Retina (tissue), 1 donor: ENCODE data around the gene MYBPHL.
A peak's percentile ranks its signal among the peaks of the same experiment; 100 is the strongest.

ENCODE experiments used
- DNase-seq: peaks from one replicate; pipeline ENCODE4 v3.0.0-alpha.2; 2016

The MYBPHL gene

DNA sequence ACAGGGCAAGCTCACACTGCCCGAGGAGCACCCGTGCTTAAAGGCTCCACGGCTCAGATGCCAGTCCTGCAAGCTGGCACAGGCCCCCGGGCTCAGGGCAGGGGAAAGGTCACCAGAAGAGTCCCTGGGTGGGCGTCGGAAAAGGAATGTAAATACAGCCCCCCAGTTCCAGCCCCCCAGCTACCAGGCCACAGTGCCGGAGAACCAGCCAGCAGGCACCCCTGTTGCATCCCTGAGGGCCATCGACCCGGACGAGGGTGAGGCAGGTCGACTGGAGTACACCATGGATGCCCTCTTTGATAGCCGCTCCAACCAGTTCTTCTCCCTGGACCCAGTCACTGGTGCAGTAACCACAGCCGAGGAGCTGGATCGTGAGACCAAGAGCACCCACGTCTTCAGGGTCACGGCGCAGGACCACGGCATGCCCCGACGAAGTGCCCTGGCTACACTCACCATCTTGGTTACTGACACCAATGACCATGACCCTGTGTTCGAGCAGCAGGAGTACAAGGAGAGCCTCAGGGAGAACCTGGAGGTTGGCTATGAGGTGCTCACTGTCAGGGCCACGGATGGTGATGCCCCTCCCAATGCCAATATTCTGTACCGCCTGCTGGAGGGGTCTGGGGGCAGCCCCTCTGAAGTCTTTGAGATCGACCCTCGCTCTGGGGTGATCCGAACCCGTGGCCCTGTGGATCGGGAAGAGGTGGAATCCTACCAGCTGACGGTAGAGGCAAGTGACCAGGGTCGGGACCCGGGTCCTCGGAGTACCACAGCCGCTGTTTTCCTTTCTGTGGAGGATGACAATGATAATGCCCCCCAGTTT, 56.1 kb downstream of the MYBPHL start:
- DNase-seq, result no peak

DNA sequence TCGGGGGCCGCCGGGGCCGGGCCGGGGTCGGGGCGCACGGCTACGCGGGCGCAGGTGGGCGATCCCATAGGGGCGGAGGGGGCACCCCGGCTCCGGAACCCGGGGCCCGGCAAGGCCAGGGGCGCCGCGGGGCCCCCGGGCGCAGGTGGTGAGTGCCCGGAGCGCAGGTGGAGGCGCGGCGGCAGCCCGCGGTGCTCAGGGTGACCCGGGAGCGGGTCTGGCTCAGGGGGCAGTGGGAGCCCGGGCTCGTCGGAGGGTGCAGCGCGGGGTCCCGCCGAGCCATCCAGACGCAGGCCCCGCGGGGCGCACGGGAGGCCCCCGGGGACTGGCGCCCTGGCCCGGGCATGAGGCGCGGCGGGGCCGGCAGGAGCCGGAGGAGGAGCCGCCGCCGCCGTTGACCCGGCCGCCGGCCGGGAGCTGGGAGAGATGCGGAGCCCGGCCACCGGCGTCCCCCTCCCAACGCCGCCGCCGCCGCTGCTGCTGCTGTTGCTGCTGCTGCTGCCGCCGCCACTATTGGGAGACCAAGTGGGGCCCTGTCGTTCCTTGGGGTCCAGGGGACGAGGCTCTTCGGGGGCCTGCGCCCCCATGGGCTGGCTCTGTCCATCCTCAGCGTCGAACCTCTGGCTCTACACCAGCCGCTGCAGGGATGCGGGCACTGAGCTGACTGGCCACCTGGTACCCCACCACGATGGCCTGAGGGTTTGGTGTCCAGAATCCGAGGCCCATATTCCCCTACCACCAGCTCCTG, 57.0 kb downstream of the MYBPHL start:
- DNase-seq, result no peak

DNA sequence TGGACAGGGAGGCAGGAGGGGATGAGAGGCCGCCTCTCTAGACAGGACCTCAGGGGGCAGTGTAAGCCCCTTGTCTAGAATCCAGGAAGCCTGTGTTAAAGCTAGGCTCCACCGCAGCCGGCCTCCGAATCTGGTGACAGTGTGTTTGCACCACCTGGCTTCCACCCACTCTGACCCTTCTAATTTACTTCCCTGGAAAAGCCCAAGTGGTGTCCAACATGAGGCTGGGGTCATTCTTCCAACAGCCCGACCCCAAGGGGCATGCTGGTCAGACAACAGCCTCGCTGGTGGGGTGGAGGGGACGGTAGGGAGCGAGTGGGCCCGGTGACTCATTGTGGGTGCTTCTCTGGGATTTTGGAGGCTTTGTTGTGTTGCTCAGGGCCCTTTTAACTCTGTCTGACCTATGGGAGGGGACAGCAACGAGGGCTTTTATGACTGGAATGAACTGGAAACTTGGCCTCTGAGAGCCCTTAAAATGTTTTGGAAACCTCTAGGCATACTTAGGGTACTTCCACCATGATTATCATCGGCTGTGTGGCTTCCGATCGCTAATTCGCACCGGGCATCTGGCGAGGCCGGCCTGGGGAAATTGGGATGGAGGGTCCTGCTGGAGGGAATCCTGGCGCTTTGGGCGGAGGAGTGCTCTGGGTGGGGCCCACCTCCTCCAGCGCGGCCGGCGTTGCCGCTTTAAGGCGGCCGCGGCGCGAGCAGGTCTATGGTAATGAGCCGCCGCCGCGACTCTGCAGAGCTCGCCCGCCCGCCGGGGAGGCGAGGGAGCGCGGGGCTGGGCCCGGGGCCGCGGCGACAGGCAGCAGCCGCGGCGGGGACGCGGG, 57.8 kb downstream of the MYBPHL start, which contains the start of gene CELSR2:
CELSR2 (plus strand) TSS at position 743 of the 833 bp plus-strand sequence. CDS start 541 bp downstream, outside the sequence.
- peak; percentile 90 for DNase-seq

DNA sequence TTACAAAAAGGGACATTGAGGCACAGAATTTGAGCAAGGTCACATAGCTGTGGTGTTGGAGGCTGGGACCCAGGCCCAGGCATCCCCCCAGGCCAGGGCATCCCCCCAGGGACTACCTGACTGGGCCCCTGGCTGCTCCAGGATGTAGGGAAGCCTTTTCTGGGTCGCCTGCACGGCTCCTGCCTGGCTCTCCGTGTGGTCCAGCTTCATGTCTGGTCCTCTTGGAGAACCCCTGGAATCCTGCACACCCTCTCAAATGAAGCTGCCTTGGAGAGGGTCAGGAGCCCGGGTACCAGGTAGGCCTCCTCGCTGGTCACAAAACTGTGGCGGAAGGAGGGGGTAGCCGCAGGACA, 58.4 kb downstream of the MYBPHL start:
- no peak for DNase-seq

DNA sequence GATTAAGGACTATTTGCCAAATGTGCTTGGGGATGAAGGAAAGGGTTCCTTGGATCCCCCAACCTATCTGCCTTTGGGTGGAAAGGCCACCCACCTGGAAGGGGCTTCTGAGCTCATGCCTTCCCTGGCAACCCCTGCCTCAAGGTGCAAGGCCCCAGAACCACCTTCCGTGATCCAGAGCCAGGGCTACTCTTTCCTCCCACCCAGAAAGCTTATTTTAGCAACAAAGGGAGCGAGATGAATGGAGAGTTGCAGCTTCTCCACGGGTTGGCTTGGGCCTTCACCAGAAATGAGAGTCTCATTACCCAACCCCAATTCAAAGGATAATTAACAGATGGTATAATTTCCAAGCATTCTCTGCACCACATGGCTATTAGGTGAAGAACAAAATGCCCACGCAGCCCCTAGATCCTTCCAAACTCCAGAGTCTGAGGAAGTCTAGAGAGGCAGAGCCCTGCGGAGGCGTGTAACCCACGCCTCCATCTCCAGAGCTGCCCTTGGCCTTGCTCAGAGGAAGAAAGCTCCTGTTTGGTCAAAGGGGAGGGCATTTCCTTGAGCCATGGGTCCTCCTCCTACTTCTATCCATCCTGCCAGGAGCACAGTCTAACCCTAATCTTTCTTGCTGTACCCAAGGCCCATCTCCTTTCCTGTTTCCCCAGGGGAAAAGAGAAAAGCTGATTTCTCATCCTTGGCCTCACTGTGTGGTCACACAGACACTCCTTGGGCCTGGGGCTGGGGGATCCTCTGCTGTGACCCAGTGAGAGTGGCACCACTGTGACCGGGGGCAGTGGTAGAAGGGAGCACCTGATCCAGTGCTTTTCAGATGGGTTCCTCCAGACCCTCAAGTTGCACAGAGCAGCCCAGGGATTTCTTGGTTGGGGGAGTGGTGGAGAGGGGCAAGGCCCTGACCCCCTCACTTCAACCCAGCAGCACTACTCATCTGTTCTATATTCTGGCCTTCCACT, 59.1 kb downstream of the MYBPHL start:
- DNase-seq, result no peak

DNA sequence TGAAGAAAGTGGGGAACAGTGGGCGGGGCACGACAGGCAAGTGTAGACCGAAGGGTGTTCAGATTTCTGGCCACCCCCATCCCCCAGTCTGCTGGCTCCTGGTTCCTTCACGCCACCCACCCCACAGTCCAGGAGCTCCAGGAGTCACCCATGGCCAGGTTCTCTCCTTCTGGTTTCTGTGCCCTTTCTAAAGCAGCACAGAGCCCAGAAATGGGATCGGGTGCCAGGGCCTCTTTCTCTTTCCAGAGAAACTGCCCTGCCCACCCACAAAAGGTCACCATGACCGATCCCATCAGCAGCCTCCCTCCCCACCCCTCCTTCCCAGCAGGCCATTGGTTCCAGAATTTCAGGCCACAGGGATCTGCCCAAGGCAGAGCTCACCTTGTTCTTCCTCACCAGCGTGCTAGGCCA, 60.7 kb downstream of the MYBPHL start:
- no peak for DNase-seq

DNA sequence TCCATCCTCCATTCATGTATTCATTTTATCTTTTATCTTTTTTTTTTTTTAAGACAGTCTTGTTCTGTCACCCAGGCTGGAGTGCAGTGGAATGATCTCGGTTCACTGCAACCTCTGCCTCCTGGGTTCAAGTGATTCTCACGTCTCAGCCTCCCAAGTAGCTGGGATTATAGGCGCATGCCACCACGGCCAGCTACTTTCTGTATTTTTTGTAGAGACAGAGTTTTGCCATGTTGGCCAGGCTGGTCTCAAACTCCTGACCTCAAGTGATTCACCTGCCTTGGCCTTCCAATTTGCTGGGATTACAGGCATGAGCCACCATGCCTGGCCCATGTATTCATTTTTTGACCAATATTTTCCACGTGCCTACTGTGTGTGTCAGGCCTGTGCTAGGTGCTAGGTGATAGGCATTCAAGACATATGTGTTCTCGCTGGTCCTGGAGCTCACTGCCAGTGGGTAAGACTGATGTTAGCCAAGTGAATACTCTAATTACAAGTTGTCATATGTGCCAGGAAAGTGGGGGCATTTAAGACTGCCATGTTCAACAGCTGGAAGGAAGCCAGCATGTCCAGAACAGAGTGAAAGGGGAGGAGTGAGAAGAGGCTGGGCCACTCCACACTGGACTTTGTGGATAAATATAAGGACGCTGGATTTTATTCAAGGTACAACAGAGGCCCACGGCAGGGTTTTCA, 62.8 kb downstream of the MYBPHL start:
- DNase-seq, result no peak

DNA sequence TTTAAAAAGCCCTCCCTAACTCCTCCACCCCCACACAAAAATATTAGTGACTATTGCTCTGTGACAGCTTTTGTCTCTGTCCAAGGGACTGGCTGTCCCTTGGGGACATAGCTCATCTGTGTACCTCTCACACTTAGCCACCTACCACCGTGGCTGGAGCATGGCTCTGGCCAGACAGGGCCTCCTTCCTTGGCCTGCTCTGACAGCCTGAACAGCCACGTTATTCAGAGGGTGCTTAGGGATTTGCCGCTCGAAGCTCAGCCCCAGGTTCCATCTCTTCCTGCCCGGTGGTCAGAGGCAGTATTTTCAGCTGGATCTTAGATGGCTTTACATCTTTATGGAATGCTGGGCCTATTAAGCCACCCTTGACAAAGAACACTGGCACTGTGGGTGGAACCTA, 63.6 kb downstream of the MYBPHL start:
- no peak for DNase-seq

DNA sequence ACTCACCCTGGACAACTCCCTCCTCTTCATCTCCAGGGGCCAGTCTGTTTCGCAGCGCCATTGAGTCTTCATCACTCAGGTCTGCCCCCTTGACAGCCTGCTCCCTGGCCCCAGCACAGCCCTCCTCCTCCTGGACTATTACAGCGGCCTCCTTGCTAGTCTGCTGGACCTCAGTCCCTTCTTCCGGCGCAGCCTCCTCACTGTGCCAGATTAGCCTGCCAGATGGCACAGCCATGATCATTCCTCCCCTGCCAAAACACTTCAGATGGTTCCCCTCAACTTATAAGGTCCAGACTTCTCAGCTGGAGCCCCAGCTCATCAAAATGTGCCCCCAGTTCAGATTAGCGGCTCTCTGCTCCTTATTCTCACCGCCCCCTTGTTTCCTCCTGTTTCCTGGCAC, 64.4 kb downstream of the MYBPHL start:
- DNase-seq, result no peak
